Trophoblast cell (in vitro differentiated cells and primary cell): Measurements from ENCODE around the gene FBXO2.

Experiments
- DNase-seq, 2 donors: peaks; one replicate each; pipeline ENCODE4 v3.0.0-alpha.2; 2016
- H2AFZ ChIP-seq: 2 replicates; pipeline ENCODE4 v1.6.1; 2013; ENCODE audit warnings: low read length, moderate library complexity, mild to moderate bottlenecking; ENCODE audit not compliant: insufficient read depth, poor library complexity
- H2AK5ac ChIP-seq: 2 replicates; pipeline ENCODE4 v1.6.1; 2013; ENCODE audit warnings: mild to moderate bottlenecking, low read length
- H2BK120ac ChIP-seq: 2 replicates; pipeline ENCODE4 v1.6.1; 2013; ENCODE audit warnings: low read length, mild to moderate bottlenecking, moderate library complexity; ENCODE audit not compliant: insufficient read depth, poor library complexity
- H2BK12ac ChIP-seq: 2 replicates; pipeline ENCODE4 v1.6.1; 2013; ENCODE audit warnings: mild to moderate bottlenecking, low read length, moderate library complexity
- H2BK5ac ChIP-seq: 2 replicates; pipeline ENCODE4 v1.6.1; 2013; ENCODE audit warnings: low read length, low read depth, moderate library complexity, mild to moderate bottlenecking; ENCODE audit not compliant: poor library complexity
- H3K14ac ChIP-seq: 2 replicates; pipeline ENCODE4 v1.6.1; 2013; ENCODE audit warnings: mild to moderate bottlenecking, low read length
- H3K18ac ChIP-seq: 2 replicates; pipeline ENCODE4 v1.6.1; 2013; ENCODE audit warnings: mild to moderate bottlenecking, low read length
- H3K23ac ChIP-seq: 2 replicates; pipeline ENCODE4 v1.6.1; 2013; ENCODE audit warnings: low read length
- H3K27ac ChIP-seq: 2 replicates; pipeline ENCODE4 v1.5.1; 2013; ENCODE audit warnings: low read depth, mild to moderate bottlenecking, inconsistent platforms, low read length, moderate library complexity
- H3K27me3 ChIP-seq: 2 replicates; pipeline ENCODE4 v1.6.1; 2013; ENCODE audit warnings: inconsistent platforms, mild to moderate bottlenecking, low read length, moderate library complexity; ENCODE audit not compliant: insufficient read depth
- H3K36me3 ChIP-seq, 2 experiments: 1 replicate in 1 of 2; 2 replicates in 1 of 2; pipeline ENCODE4 v1.6.1; 2013; ENCODE audit warnings: low read length in 2 of 2, mild to moderate bottlenecking in 2 of 2, moderate library complexity in 1 of 2; ENCODE audit not compliant: insufficient read depth in 2 of 2, control insufficient read depth in 1 of 2
- H3K4ac ChIP-seq: 2 replicates; pipeline ENCODE4 v1.6.1; 2013; ENCODE audit warnings: low read depth, mild to moderate bottlenecking, low read length, moderate library complexity
- H3K4me1 ChIP-seq, 2 experiments: 1 replicate in 1 of 2; 2 replicates in 1 of 2; pipeline ENCODE4 v1.6.1; 2013; ENCODE audit warnings: low read length in 2 of 2, mild to moderate bottlenecking in 2 of 2, moderate library complexity in 1 of 2; ENCODE audit not compliant: insufficient read depth in 2 of 2, control insufficient read depth in 1 of 2
- H3K4me2 ChIP-seq: 2 replicates; pipeline ENCODE4 v1.6.1; 2013; ENCODE audit warnings: inconsistent platforms, mild to moderate bottlenecking, low read length, moderate library complexity
- H3K4me3 ChIP-seq: 2 replicates; pipeline ENCODE4 v1.5.1; 2013; ENCODE audit warnings: mild to moderate bottlenecking, low read depth, low read length, inconsistent platforms
- H3K79me1 ChIP-seq: one replicate; pipeline ENCODE4 v1.6.1; 2013; ENCODE audit warnings: low read length
- H3K79me2 ChIP-seq: 2 replicates; pipeline ENCODE4 v1.6.1; 2013; ENCODE audit warnings: low read length, mild to moderate bottlenecking; ENCODE audit not compliant: control insufficient read depth, insufficient read depth, poor library complexity
- H3K9ac ChIP-seq: 2 replicates; pipeline ENCODE4 v1.6.1; 2013; ENCODE audit warnings: mild to moderate bottlenecking, low read length
- H3K9me3 ChIP-seq: 2 replicates; pipeline ENCODE4 v1.6.1; 2013; ENCODE audit warnings: low read depth, mild to moderate bottlenecking, control low read depth, inconsistent platforms, low read length; ENCODE audit not compliant: insufficient read depth
- H4K12ac ChIP-seq: 2 replicates; pipeline ENCODE4 v1.6.1; 2013; ENCODE audit warnings: low read depth, mild to moderate bottlenecking, low read length, moderate library complexity
- H4K8ac ChIP-seq: 2 replicates; pipeline ENCODE4 v1.6.1; 2013; ENCODE audit warnings: low read depth, mild to moderate bottlenecking, low read length, moderate library complexity
- H4K91ac ChIP-seq: one replicate; pipeline ENCODE4 v1.6.1; 2013; ENCODE audit warnings: low read depth, mild to moderate bottlenecking, low read length, moderate library complexity
- WGBS: extraction: QIAGEN DNeasy Blood & Tissue Kit; methylation state at CpG from one replicate; pipeline ENCODE4 v1.1.7; 2013; ENCODE audit warnings: missing lambda C conversion rate; ENCODE audit not compliant: insufficient read length, insufficient coverage; ENCODE audit errors: extremely low coverage; 5-methylcytosine and 5-hydroxymethylcytosine counted together

The FBXO2 gene

DNA sequence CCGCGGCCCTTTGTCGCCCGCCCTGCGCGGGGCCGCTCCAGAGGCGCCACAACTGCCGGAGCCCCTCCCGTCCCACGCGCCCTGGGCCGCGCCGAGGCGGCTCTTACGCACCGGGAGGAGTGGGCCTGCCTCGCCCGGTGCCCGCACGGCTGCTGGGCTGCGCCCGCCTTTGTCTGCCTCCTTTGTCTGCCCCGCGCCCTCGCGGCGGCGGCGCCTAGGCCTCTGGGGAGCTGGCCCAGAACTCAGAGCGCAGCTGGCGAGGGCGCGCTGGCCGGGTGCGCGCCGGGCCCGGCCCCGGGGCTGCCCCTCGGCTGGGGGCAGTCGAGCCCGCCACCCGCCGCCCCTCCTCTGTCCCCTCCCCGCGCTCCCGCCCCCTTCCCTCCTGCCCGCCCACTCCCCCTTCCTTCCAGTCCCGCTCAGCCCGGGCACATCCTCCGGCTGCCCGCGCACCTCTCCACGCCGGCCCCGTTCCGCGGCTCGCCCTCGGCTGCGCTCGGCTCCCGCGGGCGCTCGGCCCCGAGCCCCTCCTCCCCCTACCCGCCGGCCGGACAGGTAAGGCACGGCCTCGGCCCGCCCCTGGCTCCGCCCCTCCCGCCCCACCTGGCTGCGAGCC is 37.2 kb upstream of the FBXO2 start, which contains the start of gene DRAXIN:
DRAXIN (plus strand) TSS at position 409 of the 613 bp plus-strand sequence. CDS start 14,549 bp downstream, outside the sequence.
- H2BK5ac ChIP-seq, result no peak within 1 kb of the TSS
- H3K4ac ChIP-seq, result peak within 1 kb of the TSS; percentile 59
- H3K4me2 ChIP-seq, result peak within 1 kb of the TSS; percentile 94
- H4K91ac ChIP-seq, result peak within 1 kb of the TSS; percentile 84
- peak within 1 kb of the TSS; percentile 39 for H3K14ac ChIP-seq
- peaks cover 3 to 9% of the 10 kb centered on the region in 2 experiments for H3K4me1 ChIP-seq
- H3K18ac ChIP-seq, result peak within 1 kb of the TSS; percentile 72
- H3K9ac ChIP-seq, result peak within 1 kb of the TSS; percentile 87
- no peaks in the 10 kb centered on the region for H3K9me3 ChIP-seq
- no peak within 1 kb of the TSS for H2BK12ac ChIP-seq
- no peak within 1 kb of the TSS for H2AK5ac ChIP-seq
- no peaks in the 10 kb centered on the region for H3K36me3 ChIP-seq
- H3K79me2 ChIP-seq, result peaks cover 3% of the 10 kb centered on the region
- H3K79me1 ChIP-seq, result peaks cover 4% of the 10 kb centered on the region
- H3K23ac ChIP-seq, result no peak within 1 kb of the TSS
- peaks cover 31% of the 10 kb centered on the region for H3K27me3 ChIP-seq
- WGBS, result no CpG with 5 or more reads among the region's 78 CpGs
- peak in 1 of 2 donors; percentile 26 for DNase-seq
- H4K12ac ChIP-seq, result peak within 1 kb of the TSS; percentile 76
- H3K4me3 ChIP-seq, result peak within 1 kb of the TSS; percentile 84
- H2AFZ ChIP-seq, result peak within 1 kb of the TSS; percentile 90
- H3K27ac ChIP-seq, result no peak within 1 kb of the TSS
- peak within 1 kb of the TSS; percentile 85 for H4K8ac ChIP-seq
- H2BK120ac ChIP-seq, result peak within 1 kb of the TSS; percentile 80

DNA sequence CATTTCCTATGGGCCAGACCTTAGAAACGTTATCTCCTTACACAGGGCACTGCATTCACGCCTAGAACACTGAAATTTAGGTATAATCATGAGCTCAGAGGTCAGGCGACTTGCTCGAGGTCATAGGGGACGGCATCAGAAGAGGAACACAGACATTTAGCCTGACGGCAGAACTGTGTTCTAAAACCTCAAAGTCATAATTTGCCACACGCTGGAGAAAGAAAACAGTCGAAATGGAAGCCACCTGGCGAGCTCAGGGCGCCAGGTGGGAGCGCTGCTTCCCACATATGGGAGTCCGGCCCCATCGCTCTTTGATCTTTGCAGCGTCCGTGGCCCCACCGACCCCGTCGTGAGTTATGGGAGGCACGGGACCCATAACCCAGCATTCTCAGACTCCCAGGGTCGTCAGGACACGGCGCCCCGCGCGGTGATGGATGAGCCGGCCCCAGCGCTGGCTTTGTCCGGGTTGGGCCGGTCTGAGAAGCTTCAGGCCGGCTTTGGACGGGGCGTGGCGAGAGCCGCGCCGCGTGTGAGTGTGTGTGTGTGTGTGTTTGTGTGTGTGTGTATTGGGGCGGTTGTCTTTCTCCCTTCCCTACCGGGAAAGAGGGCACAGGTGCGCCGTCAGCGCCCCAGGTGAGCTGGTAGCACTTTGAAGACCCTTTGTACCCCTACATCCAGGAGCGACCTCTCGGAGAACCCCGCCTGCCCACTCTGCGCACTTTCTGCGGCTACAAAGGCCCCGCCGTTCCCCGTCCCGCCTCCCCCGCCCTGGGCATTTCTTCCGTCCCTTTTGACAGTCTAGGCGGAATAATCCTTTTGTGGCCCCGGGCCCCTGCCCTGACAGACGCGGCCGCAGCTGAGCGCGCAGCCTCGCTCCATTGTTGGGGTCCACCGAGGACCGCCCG is 36.4 kb upstream of the FBXO2 start:
- Histone ChIP-seq H3K79me1 (peaks cover 4% of the 10 kb centered on the region), H2BK12ac (no peak overlapping the region), H3K18ac (peak overlapping the region; percentile 72), H3K27ac (no peak overlapping the region), H3K9me3 (no peaks in the 10 kb centered on the region), H3K4me3 (peak overlapping the region; percentile 84), H2BK120ac (no peak overlapping the region), H3K79me2 (peaks cover 3% of the 10 kb centered on the region), H4K12ac (peak overlapping the region; percentile 76), H3K4ac (peak overlapping the region; percentile 59), H4K8ac (peak overlapping the region; percentile 85), H3K27me3 (peaks cover 31% of the 10 kb centered on the region), H3K4me1 (peaks cover 3 to 9% of the 10 kb centered on the region in 2 experiments), H2AFZ (peak overlapping the region; percentile 90), H3K4me2 (peak overlapping the region; percentile 94), H3K14ac (peak overlapping the region; percentile 39), H4K91ac (peak overlapping the region; percentile 84), H3K9ac (peak overlapping the region; percentile 87), H3K36me3 (no peaks in the 10 kb centered on the region), H2AK5ac (no peak overlapping the region), H2BK5ac (no peak overlapping the region), H3K23ac (no peak overlapping the region)
- no CpG with 5 or more reads among the region's 64 CpGs for WGBS
- peak in 1 of 2 donors; percentile 12 for DNase-seq

DNA sequence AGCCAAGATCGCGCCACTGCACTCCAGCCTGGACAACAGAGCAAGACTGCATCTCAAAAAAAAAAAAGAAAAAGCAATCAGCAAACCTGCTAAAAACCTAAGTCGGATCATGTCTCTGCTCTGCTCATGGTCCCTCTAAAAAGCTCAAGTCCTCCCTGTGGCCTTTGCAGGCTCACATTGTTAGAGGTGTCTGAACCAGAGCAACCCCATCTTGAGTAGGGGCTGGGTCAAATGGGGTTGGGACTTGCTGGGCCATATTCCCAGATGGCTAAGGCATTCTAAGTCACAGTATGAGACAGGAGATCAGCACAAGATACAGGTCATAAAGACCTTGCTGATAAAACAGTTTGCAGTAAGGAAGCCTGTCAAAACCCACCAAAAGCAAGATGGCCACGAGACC is 34.3 kb upstream of the FBXO2 start:
- no CpG with 5 or more reads among the region's 4 CpGs for WGBS
- no peak overlapping the region for H3K9ac ChIP-seq
- H3K4me1 ChIP-seq, result peaks cover 3 to 9% of the 10 kb centered on the region in 2 experiments
- H4K91ac ChIP-seq, result no peak overlapping the region
- H2BK120ac ChIP-seq, result no peak overlapping the region
- H3K79me1 ChIP-seq, result peaks cover 4% of the 10 kb centered on the region
- no peak overlapping the region for H3K23ac ChIP-seq
- H3K9me3 ChIP-seq, result no peaks in the 10 kb centered on the region
- no peak overlapping the region for H4K8ac ChIP-seq
- H4K12ac ChIP-seq, result no peak overlapping the region
- H3K14ac ChIP-seq, result no peak overlapping the region
- H3K18ac ChIP-seq, result no peak overlapping the region
- H2AFZ ChIP-seq, result no peak overlapping the region
- no peak overlapping the region for H2BK12ac ChIP-seq
- H2BK5ac ChIP-seq, result no peak overlapping the region
- no peak overlapping the region for H3K27ac ChIP-seq
- H3K27me3 ChIP-seq, result peaks cover 28% of the 10 kb centered on the region
- no peak for DNase-seq
- no peak overlapping the region for H2AK5ac ChIP-seq
- H3K4ac ChIP-seq, result no peak overlapping the region
- no peaks in the 10 kb centered on the region for H3K36me3 ChIP-seq
- H3K4me2 ChIP-seq, result no peak overlapping the region
- no peak overlapping the region for H3K4me3 ChIP-seq
- peaks cover 3% of the 10 kb centered on the region for H3K79me2 ChIP-seq

DNA sequence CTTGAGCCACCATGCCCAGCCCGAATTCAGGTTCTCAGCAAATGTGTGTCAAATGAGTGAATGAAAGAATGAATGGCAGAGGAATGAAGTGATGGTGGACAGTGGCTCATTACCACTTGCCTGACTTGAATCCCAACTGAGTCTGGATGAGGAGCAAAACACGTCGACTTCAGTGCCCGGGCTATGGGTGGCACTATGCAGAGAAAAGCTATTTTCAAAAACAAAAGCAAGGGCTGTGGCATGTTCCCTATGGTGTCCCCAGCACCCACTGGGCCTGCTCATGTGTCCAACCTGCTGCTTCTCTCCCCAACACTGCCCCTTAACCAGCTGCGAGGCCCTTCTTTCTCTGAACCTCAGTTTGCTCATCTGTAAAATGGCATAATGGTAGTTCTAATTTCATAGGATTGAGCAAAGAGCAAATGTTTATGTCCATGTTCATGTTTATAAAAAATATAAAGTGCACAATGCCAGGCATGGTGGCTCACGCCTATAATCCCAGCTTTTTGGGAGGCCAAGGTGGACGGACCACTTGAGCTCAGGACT is 31.1 kb upstream of the FBXO2 start:
- Histone ChIP-seq H3K4me2 (no peak overlapping the region), H3K23ac (no peak overlapping the region), H2BK5ac (no peak overlapping the region), H3K4me3 (no peak overlapping the region), H3K4ac (no peak overlapping the region), H4K8ac (no peak overlapping the region), H2BK12ac (no peak overlapping the region), H3K36me3 (no peaks in the 10 kb centered on the region), H2AK5ac (no peak overlapping the region), H4K91ac (no peak overlapping the region), H3K79me2 (peaks cover 2% of the 10 kb centered on the region), H2AFZ (no peak overlapping the region), H3K27ac (no peak overlapping the region), H3K18ac (no peak overlapping the region), H3K14ac (no peak overlapping the region), H2BK120ac (no peak overlapping the region), H3K9ac (no peak overlapping the region), H3K79me1 (peaks cover 9% of the 10 kb centered on the region), H3K27me3 (peaks cover 2% of the 10 kb centered on the region), H4K12ac (no peak overlapping the region), H3K4me1 (peaks cover 7 to 15% of the 10 kb centered on the region in 2 experiments), H3K9me3 (peaks cover under 1% of the 10 kb centered on the region)
- DNase-seq, result no peak
- no CpG with 5 or more reads among the region's 7 CpGs for WGBS
